ENCODE measurements around the gene GPR155.

Gene GPR155

DNA sequence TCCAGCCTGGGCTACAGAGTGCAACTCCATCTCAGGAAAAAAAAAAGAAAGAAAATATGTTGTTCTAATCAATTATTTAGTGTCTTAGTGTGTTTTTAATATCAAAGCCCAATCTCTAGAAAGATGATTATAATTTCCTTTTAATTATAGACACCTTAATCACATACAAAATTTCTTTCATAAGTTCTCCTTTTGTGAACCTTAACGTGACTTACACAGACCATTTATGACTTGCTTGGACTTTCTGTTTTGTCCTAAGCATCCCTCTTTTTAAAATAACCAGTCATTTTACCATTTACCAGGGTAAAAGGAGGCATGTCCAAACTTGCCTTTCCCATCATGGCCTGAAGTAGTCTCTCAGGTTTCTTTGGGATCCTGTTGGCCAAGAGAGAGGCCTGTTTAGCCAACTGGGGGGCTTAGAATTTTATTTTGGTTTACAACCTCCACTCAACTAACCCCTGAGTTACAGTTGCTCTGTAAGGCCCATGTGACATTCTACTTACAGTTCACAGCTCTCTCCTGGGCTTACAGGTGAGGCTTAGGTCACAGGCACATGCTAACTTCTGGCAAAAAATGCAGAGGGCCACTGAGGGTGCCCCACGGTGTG, 23.9 kb upstream of the GPR155 start:
- no peak for TF ChIP-seq CTCF (IDR thresholded peaks at IDR 0.05; ENCODE audit: low read depth, low read length)
- no peak overlapping the region for H3K4me3 ChIP-seq (ENCODE audit: low read depth, low read length)

GRCh38 chr2:174503161-174503809, 16.5 kb upstream of the GPR155 start:
- H3K4me3 ChIP-seq (ENCODE audit: low read depth, low read length) = no peak overlapping the region
- TF ChIP-seq CTCF (IDR thresholded peaks at IDR 0.05; ENCODE audit: low read depth, low read length) = no peak

DNA sequence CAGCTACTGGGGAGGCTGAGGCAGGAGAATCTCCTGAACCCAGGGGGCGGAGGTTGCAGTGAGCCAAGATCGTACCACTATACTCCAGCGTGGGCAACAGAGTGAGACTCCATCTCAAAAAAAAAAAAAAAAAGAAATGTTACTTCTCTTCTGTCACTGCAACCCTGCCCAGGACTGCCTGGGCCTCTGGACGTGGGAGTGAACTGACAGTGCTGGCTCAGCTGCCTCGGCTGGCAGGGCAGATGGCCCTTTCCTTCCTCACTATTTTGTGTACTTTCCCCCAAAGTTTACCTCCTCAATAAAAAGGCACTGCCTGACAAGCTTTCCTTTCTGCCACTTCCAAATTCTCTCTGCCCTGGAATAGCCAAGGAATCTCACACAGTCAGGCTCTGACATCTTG, 12.5 kb upstream of the GPR155 start:
- no peak overlapping the region for H3K4me3 ChIP-seq (ENCODE audit: low read depth, low read length)
- no peak for TF ChIP-seq CTCF (IDR thresholded peaks at IDR 0.05; ENCODE audit: low read depth, low read length)

DNA sequence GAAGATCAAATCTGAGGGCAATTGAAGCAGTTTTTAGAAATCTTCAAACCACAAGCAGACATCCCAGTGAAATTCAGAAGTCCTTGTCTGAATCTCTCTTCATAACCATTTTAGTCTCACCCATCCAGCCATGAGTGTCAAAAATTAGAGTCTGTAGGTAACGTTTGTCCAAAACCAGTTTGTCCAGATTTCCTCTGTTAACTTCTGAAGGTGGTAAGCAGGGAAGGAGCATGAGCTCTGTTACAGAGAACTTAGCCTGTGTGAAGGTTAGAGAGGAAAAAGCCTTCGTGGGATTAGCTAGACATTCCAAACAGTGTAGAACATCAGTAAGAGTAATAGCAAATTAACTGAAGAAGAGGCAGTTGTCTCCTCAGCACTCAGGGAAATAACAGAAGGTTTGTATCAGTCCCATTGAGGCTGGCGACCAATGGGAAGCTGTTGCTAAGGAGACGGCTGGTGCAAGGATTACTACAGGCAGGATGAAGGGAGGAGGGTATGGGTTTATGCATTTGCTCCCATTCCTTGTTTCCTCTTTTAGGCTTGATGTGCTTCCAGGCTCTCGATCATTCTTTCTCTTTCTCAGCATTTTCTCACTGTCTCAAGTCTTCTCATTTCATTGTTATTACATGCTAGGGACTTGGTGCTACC, 8.7 kb upstream of the GPR155 start:
- TF ChIP-seq CTCF (IDR thresholded peaks at IDR 0.05; ENCODE audit: low read depth, low read length) = no peak
- no peak overlapping the region for H3K4me3 ChIP-seq (ENCODE audit: low read depth, low read length)

DNA sequence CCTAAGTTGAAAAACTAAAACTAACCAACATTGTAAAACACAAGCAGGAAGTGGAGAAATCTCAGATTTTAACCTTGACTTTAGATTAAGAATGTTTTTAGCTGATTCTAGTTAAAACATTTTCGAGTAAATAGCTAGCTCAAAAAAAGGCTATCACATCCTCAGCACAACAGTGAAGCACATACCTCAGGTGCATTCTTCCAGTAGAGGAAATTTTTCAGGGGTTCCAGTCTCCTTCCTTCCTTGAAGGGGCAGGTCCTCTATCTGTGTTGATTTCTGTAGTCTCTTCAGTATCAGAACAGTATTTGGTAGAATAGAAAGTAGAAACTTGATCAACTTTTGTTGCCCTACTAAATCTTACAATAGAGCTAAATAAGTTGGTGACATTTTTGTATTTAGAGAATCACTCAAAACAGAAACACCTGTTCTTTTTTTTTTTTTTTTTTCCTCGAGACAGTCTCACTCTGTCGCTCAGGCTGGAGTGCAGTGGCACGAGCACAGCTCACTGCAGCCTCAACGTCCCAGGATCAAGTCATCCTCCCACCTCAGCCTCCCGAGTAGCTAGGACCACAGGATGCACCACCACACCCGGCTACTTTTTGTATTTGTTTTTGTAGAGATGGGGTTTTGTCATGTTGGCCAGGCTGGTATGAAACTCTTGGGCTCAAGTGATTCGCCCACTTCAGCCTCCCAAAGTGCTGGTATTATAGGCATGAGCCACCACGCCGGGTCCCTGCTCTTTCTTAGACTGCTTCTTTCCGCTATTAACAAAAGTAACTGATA, 6.9 kb upstream of the GPR155 start:
- TF ChIP-seq CTCF (IDR thresholded peaks at IDR 0.05; ENCODE audit: low read depth, low read length) = no peak

DNA sequence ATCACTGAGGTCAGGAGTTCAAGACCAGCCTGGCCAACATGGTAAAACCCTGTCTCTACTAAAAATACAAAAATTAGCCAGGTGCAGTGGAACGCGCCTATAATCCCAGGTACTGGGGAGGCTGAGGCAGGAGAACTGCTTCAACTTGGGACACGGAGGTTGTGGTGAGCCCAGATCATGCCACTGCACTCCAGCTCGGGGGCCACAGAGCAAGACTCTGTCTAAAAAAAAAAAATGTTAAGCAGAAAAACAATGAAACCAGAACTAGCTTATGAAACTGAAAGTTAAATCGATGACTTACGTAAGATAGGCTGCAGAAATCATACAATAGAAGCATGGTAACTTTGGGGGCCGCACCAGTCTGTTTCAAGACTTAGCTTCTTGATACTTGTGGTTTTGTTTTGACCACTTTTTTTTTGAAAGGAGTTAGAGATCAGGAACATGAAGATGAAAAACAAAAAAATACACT, 6.2 kb upstream of the GPR155 start:
- H3K4me3 ChIP-seq (ENCODE audit: low read depth, low read length) = no peak overlapping the region
- no peak for TF ChIP-seq CTCF (IDR thresholded peaks at IDR 0.05; ENCODE audit: low read depth, low read length)

More for the DNA sequence above, 6.9 kb upstream of the GPR155 start:
- no peak overlapping the region for H3K4me3 ChIP-seq (ENCODE audit: low read depth, low read length)

Data from WI38 (cell line).